ENCODE results near the gene MAB21L1.

The MAB21L1 gene

DNA sequence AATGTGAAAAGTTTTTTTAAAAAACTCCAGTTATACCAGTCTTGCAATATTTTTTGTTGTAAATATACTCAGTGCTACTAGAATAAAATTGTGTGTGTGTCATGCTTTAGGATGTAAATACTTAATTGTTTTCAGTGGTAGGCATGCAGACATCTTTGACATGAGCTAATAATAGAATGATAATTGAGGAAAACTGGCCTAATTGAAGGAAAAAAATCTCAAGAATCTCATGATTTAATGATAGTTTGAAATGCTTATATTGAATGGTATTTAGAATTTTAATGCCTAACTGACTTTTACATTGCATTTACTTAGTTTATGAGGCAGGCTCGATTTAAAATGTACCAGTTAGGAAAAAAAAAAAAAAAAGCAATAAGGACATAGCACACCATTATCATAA lies 3.2 kb upstream of the MAB21L1 start:
- DNase-seq (ENCODE audit: low read depth): no peak

DNA sequence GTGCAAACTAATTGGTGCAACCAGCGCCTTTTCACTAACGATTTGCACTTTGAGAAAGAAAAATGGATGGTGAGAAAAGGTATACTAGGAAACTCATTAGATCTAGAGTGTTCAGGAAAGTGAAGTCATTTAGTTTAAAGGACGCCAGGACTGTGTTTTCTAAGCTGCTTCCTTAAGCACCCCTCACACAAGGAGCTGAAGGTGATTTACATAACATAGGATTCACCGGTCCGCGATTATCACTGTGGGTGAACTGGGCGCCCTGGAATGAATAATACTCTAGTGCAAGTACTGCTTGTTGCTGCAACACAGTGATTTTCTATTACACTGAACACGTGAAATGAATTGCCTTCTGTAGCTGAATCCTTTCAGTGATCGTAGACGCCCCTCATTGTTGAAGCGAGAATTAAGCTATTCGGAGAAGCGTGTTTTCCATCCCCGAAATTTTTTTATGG lies 2.6 kb upstream of the MAB21L1 start:
- no peak for DNase-seq (ENCODE audit: low read depth)

DNA sequence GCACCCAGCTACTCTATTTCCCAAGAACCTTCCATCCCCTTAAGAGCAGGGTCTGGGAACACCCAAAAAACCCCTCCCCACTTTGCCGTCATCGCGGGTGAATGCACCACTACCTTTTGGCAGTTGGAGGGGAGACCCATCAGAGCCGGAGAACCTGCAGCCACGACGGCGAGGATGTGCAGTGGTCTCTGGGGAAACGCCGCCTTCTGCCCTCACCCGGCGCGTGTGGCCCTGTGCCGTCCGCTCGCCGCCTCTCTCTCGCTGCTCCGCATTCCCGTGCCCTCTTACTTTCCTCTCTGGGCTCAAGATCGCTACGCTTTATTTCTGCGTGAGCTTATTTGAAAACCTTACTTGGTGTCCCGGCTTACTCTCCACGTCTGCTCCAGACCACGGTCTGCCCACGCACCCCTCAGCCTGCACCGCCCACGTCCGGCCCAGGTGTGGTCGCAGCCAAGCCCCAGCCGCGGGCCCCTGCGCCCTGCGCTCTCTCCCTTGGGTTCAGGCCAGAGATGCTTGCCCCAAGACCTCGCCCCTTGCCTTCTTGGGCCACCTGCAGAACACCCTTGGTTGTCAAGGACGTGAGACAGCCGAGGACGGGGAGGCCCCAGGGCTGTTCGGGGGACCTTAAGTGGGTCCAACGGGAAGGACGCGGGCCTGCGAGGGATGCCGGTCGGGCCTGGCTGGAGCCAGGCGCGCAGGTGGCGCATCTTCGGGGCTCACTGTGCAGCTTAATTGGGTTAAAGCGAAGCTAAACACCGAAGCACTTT lies 2.0 kb upstream of the MAB21L1 start:
- DNase-seq (ENCODE audit: low read depth): no peak

DNA sequence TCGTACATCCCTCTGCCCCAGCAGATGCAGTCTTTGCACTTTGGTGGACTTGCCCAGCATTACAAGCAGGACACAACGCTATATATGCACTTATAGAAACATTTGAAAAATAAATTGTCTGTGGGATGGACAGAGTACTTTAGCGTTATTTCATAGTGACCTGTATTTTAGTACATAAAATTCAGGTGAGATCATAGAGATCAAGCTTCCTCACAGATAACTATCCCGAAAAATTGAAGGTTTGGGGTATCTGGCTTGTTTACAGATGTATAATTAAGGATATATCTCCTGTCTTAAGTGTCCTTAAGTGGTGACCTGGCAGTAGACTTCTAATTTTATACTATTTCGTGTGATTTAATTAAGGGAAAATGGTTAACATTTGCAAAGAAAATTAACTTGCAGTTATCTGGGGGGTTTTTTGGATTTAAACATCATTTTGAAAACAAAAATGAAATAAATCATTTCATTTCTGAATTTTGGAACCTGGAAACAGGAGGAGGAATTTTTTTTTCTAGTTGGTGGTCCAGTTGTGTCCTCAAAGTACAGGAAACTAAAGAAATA lies 977 bp upstream of the MAB21L1 start:
- DNase-seq (ENCODE audit: low read depth): no peak

DNA sequence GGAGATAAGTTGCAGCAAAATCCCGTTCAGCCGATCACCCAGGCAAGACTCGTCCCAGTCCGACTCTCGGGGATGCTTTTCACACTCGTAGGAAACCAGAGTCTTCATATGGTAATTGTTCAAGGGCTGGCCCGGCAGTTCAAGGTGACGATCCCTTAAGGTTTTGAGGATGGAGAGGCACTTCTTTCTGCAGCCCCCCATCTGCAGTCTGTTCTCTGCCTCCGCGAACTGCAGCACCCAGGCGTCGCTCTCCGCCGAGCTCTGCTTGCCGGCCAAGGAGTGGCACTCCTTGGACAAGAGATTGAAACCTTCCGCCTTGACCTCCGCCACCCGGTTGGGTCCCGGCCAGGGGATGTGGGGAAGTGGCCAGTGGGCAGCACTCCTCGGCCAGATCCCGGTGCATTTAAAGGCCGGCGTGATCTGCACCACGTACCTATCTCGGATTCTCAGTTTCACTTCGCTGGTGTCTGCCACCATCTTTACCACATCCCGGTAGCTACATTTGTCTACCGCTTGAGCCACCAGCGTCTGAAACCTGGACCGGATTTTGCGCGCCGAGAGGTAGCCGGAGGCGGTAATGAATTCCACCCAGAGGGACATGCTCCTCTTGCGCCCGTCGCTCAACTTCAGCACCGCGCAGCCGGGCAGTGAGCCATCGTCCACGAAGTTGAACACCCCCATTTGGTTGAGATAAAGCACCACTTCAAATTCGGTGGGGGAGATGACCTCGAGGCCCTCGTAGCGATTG lies 1.1 kb downstream of the MAB21L1 start:
- no peak for DNase-seq (ENCODE audit: low read depth)

DNA sequence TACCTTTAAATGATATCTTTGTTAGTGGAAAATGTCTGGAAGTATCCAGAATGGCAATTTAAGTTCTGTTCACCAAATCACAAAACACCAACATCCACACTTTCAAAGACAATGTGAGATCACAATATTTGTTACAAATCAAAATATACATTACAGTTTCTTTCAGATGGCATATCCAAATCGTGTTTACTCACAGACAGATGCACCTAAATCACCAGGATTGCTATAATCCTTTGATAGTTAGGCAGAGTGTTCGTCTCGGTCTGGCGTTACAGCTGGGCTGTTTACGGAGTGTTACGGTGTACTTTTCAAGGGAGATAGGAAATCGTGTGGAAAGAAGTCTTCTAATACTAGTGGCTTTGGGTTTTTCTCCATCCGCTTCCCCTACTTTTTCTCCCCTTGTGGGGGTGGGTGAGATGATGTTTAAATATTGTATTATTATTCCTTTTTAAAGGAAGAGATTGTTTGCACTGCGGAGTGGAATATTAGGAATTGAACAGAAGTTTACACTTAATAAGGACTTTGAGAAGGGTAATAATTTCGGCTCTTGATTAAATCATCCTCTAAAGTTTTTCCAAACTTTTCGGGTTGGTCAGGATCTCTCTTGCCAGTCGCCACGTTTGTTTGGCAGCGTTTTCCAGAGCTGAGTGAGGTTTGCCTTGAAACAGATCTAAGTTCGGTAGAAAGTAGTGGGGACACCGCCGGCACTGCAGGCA lies 1.8 kb downstream of the MAB21L1 start:
- DNase-seq (ENCODE audit: low read depth): no peak

DNA sequence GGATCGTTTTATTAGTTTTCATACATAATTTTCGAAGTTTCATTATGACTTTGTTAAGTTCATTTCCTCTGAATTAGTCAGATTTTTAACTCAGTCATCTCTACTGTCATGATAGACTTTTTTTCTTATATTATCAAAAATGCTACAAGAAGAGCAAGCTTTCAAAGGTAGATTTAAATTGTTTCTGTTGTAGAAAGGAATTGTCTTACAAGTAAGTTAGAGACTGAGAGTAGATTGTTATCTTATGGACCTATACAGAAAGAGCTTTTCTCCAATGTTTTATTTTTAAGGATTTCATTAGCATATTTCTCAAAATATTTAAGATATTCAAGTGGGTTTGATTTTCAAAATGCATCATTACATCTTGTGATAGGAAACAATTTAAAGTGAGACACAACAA lies 2.7 kb downstream of the MAB21L1 start:
- DNase-seq (ENCODE audit: low read depth): no peak

DNA sequence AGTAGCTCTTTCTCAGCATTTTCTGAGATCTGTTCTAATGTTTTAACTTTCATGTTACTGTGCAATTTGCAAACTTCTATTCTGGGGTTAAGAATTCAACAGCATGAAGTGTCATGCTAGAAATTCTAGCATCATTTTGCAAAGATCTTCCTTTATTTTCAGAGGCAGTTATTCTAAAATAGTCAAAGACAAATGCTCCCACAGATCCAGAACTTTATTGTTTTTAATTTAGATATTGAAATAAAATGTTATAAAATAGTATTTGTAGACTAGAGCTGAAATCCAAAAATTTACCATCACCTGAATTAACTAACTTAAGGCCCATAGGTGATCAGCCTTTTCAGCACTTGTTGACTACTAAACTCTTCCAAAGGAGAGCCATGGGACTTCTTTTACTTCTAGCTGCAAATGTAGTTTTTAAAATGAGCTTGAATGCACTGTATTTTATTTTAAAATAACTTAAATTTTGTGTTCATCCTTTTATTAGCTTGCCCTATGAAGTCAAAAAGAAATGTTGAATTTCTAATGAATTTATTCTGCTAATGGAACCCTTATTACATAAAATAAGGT lies 3.2 kb downstream of the MAB21L1 start:
- DNase-seq (ENCODE audit: low read depth): no peak

DNA sequence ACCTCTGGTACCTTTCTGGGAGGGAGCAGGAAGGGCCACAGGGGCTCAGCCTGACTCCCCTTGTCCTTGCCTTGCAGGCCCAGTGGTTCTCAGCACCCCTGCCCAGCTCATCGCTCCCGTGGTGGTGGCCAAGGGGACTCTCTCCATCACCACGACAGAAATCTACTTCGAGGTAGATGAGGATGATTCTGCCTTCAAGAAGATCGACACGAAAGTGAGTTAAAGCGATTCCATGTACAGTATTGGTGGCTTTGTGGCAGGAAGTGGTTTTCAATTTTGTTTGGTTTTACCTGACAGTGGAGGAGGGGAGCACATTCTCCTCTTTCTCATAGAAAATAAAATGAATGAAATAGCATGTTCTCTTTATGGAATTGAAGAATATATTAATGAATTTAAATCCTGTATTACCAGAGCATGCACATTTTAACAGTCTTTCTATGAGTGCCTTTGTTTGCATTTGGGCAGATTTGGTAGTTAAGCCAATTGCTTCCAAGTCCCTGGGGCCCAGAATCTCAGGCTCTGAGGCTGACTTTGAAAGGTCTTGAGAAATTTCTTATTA lies 4.1 kb downstream of the MAB21L1 start:
- no peak for DNase-seq (ENCODE audit: low read depth)

DNA sequence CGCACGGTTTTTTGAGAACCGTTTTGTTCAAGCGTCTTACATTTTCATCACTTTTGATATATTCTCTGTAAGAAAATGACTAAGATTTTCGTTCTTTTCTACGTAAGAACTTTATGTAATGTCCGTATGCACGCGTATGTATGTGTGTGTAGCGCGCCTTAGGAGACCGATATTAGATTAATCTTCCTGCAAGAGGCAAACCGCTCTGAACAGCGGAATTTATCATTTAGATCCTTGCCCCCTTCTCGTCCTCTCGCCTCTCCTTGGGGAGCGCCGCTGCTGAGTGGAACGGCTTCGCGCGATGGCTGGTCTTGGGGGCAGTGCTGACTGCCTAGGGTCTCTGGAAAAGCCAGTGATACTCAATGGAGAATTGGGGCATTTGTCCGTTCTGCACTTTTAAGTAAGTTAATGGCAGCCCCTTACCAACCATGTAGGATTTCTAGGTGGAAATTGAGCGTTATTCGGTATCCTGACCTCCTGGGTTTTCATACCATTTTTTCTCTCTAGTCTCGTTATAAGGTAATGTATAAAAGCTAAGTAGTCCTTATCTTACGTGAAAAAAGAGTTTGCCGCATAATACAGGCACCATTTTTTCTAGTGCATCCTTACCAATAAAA lies 4.7 kb downstream of the MAB21L1 start:
- DNase-seq (ENCODE audit: low read depth): no peak

DNA sequence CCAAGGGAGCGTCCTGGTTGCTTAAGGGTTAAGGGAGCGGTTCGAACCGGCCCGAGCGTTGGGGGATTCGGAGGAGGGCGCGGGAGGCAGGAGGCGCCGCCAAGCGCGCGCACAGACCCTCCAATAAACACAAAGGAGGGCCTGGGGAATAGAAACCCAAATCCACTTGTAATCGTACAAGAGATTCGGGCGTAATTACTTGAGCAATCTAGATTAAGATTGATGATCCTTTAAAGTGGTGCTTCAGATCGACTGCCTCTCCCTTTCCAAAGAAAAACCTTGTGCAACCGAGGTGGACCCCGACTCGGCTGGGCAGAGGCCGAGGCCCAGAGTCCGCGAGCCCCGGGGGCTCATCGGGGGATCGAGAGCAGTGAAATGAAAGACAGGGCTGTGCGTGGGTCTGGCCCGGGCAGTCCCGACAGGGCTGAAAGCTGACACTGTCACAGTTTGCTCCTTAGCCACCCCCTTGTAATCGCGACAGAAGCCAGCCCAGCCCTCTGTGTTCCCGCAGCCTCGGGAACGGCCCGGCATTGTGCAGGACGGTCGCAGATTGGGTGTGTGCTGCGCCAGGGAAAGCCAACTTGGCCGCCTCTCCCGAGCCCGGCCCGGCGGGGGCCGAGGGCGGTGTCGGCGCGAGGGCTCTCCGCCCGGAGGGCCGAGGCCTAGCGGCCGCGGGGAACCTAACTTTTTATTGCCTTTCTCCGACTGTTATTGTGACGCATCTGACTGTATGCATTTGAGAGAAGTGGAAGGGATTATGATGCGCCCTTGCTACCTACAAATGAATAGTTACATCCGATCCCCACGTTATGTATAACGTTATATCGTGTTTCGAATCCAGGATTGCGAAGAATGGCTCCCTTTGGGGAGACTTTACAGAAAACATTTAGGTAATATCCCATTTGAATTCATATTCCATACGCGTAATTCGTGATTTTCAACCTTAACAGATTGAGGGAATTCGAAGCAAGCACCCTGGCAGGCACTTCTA lies 5.5 kb downstream of the MAB21L1 start:
- DNase-seq (ENCODE audit: low read depth): no peak

DNA sequence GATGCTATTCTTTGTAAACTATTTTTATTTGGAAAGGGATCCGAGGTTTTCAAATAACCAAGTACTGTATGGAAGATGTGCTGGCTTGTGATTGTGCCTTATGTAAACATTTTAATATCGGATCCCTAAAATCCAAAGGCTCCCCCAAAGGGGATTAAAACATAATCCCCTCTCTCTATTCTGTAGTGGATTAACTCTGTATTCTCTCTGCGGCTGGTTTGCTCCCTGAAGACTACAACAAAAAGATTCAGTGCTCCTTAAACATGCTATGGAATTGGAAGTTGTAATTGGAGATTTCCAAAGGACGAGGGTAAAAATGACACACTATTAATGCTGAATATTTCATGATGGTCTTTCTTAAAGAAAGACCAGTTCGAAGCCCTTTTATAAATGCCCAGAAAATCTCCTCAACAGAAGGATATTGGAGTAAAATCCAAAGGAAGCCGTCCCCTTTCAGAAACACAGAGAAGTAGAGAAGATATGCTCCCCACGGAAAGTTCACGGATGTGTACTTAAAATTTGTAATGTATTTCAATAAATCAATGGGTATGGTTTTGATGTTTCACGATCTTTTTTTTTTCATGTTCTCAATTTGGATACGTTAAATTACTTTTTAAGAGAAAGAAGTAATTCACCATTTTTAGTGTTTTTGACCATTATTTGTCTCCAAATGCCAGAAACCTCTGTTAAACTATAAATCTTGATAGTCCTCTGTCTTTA lies 6.5 kb downstream of the MAB21L1 start:
- no peak for DNase-seq (ENCODE audit: low read depth)

DNA sequence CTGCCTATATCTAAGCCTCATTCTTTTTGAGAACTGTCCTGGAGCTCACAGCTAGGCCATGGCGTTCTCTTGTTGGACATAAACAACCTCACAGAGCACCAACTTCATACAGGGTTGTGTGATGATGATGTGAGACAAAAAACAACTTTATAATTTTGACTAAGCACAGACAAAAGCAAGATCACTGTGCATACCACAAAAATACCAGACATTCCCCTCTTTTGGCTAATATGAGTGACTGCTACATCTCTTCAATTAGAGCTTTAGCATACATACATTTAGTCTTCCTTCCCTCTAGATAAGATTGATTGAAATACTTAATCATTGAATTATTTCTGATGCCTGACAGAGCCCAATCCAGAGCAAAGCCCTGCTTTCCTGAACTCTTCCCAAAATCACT lies 8.3 kb downstream of the MAB21L1 start:
- no peak for DNase-seq (ENCODE audit: low read depth)

DNA sequence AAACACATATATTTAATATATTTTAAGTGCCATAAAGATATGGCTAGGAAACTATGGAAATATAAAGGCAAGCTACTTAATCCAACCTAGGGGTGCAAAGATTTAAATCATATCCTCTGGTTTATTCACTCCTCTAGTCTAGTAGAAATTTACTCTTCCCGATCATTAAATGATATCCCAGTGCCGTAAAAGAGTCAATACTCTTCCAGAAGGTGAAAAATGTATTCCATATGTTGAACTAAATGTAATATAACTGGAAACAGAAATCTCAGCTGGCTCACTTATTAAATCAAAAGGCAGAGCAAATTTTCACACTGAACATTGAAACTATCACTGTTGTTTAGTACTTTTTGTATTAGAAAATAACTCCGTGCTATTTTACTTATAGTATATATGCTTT lies 11.1 kb downstream of the MAB21L1 start:
- no peak for DNase-seq (ENCODE audit: low read depth)

DNA sequence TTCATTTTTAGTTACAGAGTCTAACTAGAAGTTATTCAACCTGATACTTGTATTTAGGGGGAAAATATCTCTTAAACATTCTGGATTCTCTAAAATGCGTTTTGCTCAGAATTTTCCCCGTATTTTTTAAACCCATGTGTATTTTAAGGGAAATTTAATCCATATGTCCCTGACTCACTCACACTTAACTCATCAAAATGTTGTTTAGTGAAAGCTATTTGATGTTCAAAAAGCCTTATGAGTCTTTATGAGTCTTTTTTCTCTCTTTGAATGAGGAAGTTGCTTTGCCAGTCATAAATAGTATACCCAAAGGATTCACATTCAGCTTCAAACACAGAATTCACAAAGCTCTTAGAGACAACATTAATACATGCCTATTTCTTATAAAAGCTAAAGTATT lies 16.4 kb downstream of the MAB21L1 start:
- no peak for DNase-seq (ENCODE audit: low read depth)

DNA sequence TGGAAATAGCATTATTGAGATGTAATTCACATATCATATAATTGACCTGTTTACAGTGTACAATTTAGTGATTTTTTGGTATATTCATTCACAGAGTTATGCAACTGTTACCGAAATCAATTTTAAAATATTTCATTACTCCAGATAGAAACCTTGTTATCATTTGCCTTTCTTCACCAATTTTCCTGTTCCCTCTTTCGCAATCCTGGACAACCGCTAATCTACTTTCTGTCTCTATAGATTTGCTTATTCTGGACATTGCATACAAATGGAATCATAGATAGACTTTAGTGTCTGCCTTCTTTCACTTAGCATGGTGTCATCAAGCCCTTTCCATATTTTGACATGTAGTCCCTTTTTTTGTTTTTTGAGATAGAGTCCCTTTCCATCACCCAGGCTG lies 19.2 kb downstream of the MAB21L1 start:
- DNase-seq (ENCODE audit: low read depth): no peak

DNA sequence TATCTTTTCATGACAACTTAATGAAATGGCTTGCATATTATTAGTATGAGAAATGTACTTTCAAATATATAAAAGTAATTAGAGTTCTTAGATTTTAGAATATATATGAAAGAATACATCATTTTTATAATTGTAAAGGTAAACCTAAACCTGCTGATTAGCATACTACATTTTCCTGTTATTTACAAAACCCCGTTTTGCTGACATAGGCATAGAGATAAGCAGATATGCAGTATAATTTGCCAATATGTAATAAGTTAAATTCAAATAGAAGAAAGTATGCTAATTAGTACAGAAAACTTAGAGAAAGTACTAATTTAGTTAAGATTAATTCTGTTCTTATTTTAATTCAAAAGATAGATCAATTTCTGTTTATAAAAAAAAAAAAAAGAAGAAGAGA lies 21.5 kb downstream of the MAB21L1 start:
- no peak for DNase-seq (ENCODE audit: low read depth)

DNA sequence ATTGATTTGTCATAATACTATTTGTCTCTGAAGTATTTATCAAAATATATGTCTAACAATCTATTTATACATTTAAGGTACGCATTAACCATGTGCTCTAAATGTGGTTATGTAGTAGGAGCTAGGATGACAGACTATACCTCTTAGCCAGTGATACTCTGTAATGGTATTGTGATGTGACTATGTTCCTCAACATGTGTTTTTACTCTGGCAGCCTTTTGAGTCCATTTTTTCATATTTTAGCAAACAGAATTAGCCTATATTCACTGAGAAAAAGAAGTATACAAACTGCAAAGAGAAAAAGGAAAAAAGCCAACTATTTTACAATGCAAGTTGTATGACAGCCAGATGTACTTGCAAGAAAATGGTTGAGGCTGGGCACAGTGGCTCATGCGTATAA lies 26.7 kb downstream of the MAB21L1 start:
- no peak for DNase-seq (ENCODE audit: low read depth)

DNA sequence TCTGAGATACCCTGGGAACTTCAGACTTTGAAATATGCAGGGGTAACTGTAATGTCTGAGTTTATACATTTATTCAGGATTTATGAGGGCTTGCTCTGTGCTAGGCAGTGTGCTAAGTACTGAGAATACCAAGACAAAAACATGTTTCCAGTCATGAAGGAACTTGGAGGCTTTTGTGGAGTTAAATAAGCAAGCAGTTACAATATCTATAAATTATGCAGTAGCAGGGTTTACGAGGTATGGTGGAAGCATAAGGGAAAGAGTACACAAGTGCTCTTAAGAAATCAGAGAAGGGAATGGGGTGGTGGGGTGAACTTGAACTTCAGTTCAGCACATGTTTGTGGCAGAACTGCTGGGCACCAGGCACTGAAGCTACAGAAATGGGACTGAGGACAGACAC lies 28.0 kb downstream of the MAB21L1 start:
- DNase-seq (ENCODE audit: low read depth): peak; percentile 1
